Nephron progenitor cell (in vitro differentiated cells): ENCODE results near the gene IL31RA.

Experiments
- DNase-seq: peaks from one replicate; pipeline ENCODE4 v3.0.0; 2021
- H3K27ac Mint-ChIP-seq: 2 replicates; pipeline ENCODE4 v1.8.0; 2021; ENCODE audit warnings: mild to moderate bottlenecking, moderate library complexity, mixed read lengths
- H3K27me3 Mint-ChIP-seq: 2 replicates; pipeline ENCODE4 v1.8.0; 2021; ENCODE audit warnings: mild to moderate bottlenecking, low read depth, mixed read lengths; ENCODE audit not compliant: poor library complexity
- H3K36me3 Mint-ChIP-seq: 2 replicates; pipeline ENCODE4 v1.8.0; 2021; ENCODE audit warnings: low read depth, mixed read lengths
- H3K4me1 Mint-ChIP-seq: 2 replicates; pipeline ENCODE4 v1.8.0; 2021; ENCODE audit warnings: mixed read lengths
- H3K4me3 Mint-ChIP-seq: 2 replicates; pipeline ENCODE4 v1.8.0; 2021; ENCODE audit warnings: mild to moderate bottlenecking, moderate library complexity, mixed read lengths
- H3K9me3 Mint-ChIP-seq: 2 replicates; pipeline ENCODE4 v1.8.0; 2021; ENCODE audit warnings: mild to moderate bottlenecking, moderate library complexity, mixed read lengths
- CTCF ChIP-seq: fragments of 200-600 bp; sonication (generic); IDR thresholded peaks from 2 replicates; pipeline ENCODE4 v1.5.0; 2021; ENCODE audit warnings: antibody characterized with exemption

IL31RA gene

DNA sequence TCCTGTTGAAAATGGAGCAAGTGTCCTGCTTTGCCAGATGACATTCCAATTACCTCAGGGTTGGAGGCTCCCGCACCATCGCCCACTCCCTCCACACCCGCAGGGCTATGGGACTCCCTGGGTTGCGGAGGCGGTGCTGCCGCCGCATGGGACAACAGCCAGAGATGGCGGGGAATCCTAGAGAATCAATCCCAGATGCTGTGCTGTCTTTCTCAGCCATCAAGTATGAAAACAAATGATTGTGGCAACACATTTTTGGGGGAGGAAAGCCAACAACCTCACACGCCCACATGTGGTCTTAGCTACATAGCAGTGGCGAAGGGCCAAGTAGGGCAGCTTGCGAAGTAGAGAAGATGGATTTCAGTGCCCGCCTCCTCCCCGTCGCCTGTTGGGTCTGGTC lies 46.7 kb downstream of the IL31RA start:
- Mint-ChIP-seq H3K36me3 (no peaks in the 10 kb centered on the region), H3K4me3 (no peak overlapping the region), H3K4me1 (no peaks in the 10 kb centered on the region), H3K27ac (no peak overlapping the region), H3K27me3 (no peaks in the 10 kb centered on the region), H3K9me3 (peaks cover under 1% of the 10 kb centered on the region)
- no peak for TF ChIP-seq CTCF
- DNase-seq = no peak

GRCh38 chr5:55899344-55899743 lies 48.2 kb downstream of the IL31RA start:
- Mint-ChIP-seq H3K27me3 (no peaks in the 10 kb centered on the region), H3K4me1 (no peaks in the 10 kb centered on the region), H3K27ac (no peak overlapping the region), H3K36me3 (no peaks in the 10 kb centered on the region), H3K9me3 (no peaks in the 10 kb centered on the region), H3K4me3 (no peak overlapping the region)
- no peak for DNase-seq
- no peak for TF ChIP-seq CTCF

GRCh38 chr5:55900068-55900467 lies 48.9 kb downstream of the IL31RA start:
- DNase-seq = no peak
- Mint-ChIP-seq H3K36me3 (no peaks in the 10 kb centered on the region), H3K4me1 (no peaks in the 10 kb centered on the region), H3K9me3 (no peaks in the 10 kb centered on the region), H3K4me3 (no peak overlapping the region), H3K27ac (no peak overlapping the region), H3K27me3 (no peaks in the 10 kb centered on the region)
- no peak for TF ChIP-seq CTCF

DNA sequence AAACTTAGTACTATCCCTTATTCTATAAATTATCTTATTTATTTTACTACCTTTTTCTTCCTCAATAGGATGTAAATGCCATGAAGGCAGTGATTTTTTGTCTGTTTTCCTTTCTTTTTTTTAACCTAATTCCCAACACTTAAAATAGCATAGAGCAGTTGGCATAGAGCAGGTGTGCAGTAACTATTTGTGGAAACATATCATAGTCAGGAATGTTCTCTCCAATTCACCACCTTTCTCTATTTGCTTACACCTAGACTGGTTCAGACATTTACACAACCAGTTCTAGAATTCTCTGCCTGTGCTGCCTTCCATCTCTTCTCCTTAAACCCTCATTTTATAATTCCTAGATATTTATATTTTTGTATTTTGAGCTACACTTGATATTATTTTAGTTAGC lies 49.6 kb downstream of the IL31RA start:
- Mint-ChIP-seq H3K9me3 (no peaks in the 10 kb centered on the region), H3K27me3 (no peaks in the 10 kb centered on the region), H3K4me3 (no peak overlapping the region), H3K4me1 (no peaks in the 10 kb centered on the region), H3K36me3 (no peaks in the 10 kb centered on the region), H3K27ac (no peak overlapping the region)
- no peak for DNase-seq
- TF ChIP-seq CTCF = no peak

DNA sequence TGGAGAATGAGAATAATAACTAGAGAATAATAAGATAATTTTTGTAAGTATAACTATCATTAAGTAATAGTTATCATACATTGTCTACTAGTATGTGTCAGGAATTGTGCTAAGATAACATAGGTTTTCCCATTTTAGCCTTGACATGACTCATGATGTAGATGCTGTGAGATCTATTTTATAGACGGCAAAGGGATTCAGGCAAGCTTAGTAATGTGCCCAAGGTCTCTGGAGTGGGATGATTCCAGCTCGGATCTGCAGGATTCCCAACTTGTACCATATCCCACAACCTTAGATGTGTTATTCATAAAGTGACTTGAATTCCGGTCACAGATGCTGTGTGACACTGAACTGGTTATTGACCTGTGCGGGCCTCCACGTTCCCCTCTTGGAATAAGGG lies 51.5 kb downstream of the IL31RA start:
- Mint-ChIP-seq H3K27me3 (no peaks in the 10 kb centered on the region), H3K27ac (no peak overlapping the region), H3K36me3 (no peaks in the 10 kb centered on the region), H3K9me3 (no peaks in the 10 kb centered on the region), H3K4me3 (no peak overlapping the region), H3K4me1 (no peaks in the 10 kb centered on the region)
- DNase-seq = no peak
- no peak for TF ChIP-seq CTCF

DNA sequence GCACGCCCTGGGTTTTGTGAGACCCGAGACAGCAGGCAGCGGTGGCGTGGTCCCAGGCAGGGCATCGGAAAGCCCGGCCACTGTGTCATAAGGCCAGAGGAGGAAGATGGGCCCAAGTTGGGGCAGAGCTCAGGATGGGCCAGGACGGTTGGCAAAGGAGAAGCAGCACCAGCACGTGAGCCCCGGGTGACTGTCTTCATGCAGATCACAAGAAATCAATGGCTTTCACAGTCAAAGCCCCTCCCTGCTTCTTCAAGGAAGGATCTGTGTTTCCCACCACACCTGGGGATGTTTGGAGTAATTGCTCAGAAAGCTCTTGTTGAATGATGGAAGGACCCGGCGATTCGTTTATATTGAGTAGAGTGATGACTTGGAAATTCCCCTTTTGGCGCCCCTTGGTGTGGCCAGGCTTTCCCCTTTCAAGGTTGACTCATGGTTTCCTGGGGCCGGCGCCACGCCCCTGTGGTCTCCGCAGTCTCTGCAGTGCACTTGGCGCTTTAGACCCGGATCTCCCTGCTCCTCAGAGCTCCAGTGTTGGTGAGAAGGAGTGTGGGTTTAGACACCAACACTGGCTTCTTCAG lies 52.1 kb downstream of the IL31RA start:
- Mint-ChIP-seq H3K27ac (no peak overlapping the region), H3K4me1 (no peaks in the 10 kb centered on the region), H3K9me3 (no peaks in the 10 kb centered on the region), H3K36me3 (no peaks in the 10 kb centered on the region), H3K4me3 (no peak overlapping the region), H3K27me3 (no peaks in the 10 kb centered on the region)
- no peak for DNase-seq
- no peak for TF ChIP-seq CTCF
